CD4-positive, alpha-beta memory T cell (primary cell): ENCODE measurements around the gene NFIX. TPM values are rescaled to one million over a fixed set of nuclear protein-coding genes. Genes with fewer than 3 reads are reported as not detected.

Source experiments
- CTCF ChIA-PET: fragments of 350-600 bp; sonication (Branson Sonifier 250); formaldehyde crosslinking; loops from one replicate; lab custom pipeline; 2021; ENCODE audit warnings: inconsistent platforms; ENCODE audit not compliant: partially characterized antibody; lab: Charles Lee
- POLR2A ChIA-PET: fragments of 350-600 bp; sonication (Branson Sonifier 250); formaldehyde crosslinking; loops from one replicate; lab custom pipeline; 2021; ENCODE audit not compliant: partially characterized antibody; lab: Charles Lee
- DNase-seq, 5 donors: peaks; one replicate each; pipeline versions ENCODE4 v3.0.0 to v3.0.0-alpha.2; 2020 to 2022; ENCODE audit warnings: mixed read lengths in 1 of 5
- H3K27ac ChIP-seq: one replicate; pipeline ENCODE4 v1.7.0; 2013; ENCODE audit warnings: low read depth, low read length
- H3K27me3 ChIP-seq: 2 replicates; pipeline ENCODE4 v1.7.0; 2013; ENCODE audit warnings: mild to moderate bottlenecking, low read length, moderate library complexity; ENCODE audit not compliant: insufficient read depth
- H3K36me3 ChIP-seq: 2 replicates; pipeline ENCODE4 v1.7.0; 2013; ENCODE audit warnings: mild to moderate bottlenecking, low read length, moderate library complexity; ENCODE audit not compliant: insufficient read depth
- H3K4me1 ChIP-seq: 2 replicates; pipeline ENCODE4 v1.7.0; 2013; ENCODE audit warnings: mild to moderate bottlenecking, low read length, moderate library complexity; ENCODE audit not compliant: insufficient read depth
- H3K4me3 ChIP-seq, 2 donors: one replicate each; pipeline ENCODE4 v1.7.0; 2013; ENCODE audit warnings: low read length in 2 of 2, mild to moderate bottlenecking in 1 of 2
- H3K9me3 ChIP-seq, 2 donors: one replicate each; pipeline ENCODE4 v1.7.0; 2013; ENCODE audit warnings: low read length in 2 of 2, control low read depth in 1 of 2; ENCODE audit not compliant: control insufficient read depth in 1 of 2
- H3K27ac Mint-ChIP-seq, 7 donors: one replicate each; pipeline ENCODE4 v1.8.0; 2020 to 2021; ENCODE audit warnings: mixed read lengths in 7 of 7, mild to moderate bottlenecking in 6 of 7, inconsistent platforms in 3 of 7, moderate library complexity in 3 of 7
- H3K27me3 Mint-ChIP-seq, 2 donors: one replicate each; pipeline ENCODE4 v1.8.0; 2020 to 2021; ENCODE audit warnings: mixed read lengths in 2 of 2
- H3K36me3 Mint-ChIP-seq, 2 donors: one replicate each; pipeline ENCODE4 v1.8.0; 2020 to 2021; ENCODE audit warnings: mixed read lengths in 2 of 2, inconsistent platforms in 1 of 2, mild to moderate bottlenecking in 1 of 2
- H3K4me1 Mint-ChIP-seq, 4 donors: one replicate each; pipeline ENCODE4 v1.8.0; 2020 to 2021; ENCODE audit warnings: mixed read lengths in 4 of 4, mild to moderate bottlenecking in 1 of 4
- H3K4me3 Mint-ChIP-seq, 8 donors: one replicate each; pipeline ENCODE4 v1.8.0; 2020 to 2021; ENCODE audit warnings: mixed read lengths in 8 of 8, mild to moderate bottlenecking in 7 of 8, moderate library complexity in 6 of 8, inconsistent platforms in 3 of 8
- H3K9me3 Mint-ChIP-seq, 8 donors: one replicate each; pipeline ENCODE4 v1.8.0; 2020 to 2021; ENCODE audit warnings: mixed read lengths in 8 of 8, mild to moderate bottlenecking in 5 of 8, inconsistent platforms in 3 of 8, moderate library complexity in 1 of 8
- intact Hi-C: fragments of 100-400 bp; cut with micrococcal nuclease; formaldehyde crosslinking; loops from one replicate; pipeline ENCODE4 v1.15.1; 2023
- polyA plus RNA-seq, 2 donors: library from polyadenylated mRNA; unstranded; fragments of 300-500 nt; fragmentation: Illumina TruSeq; gene quantifications; one replicate each; pipeline ENCODE4 v1.2.3, GENCODE V29; 2021
- total RNA-seq, 2 experiments: library from RNA; stranded (reverse); gene quantifications; one replicate each; pipeline ENCODE4 v1.2.3, GENCODE V29; 2021

The NFIX gene
- total and polyA plus RNA-seq, 4 experiments from 2014 or later = 0.09 to 5.4 (median 4.0) TPM; not detected in 1

GRCh38 chr19:12987190-12987589 is 8.1 kb upstream of the NFIX start:
- Histone ChIP-seq H3K27me3 (no peaks in the 10 kb centered on the region), H3K4me3 (no peak overlapping the region), H3K27ac (no peak overlapping the region), H3K9me3 (no peaks in the 10 kb centered on the region), H3K4me1 (peaks cover 18% of the 10 kb centered on the region), H3K36me3 (no peaks in the 10 kb centered on the region)
- no peak for DNase-seq
- Mint-ChIP-seq H3K4me3 (no peak overlapping the region), H3K27ac (peak overlapping the region in 3 of 7 donors; percentile 5 to 22 (median 17)), H3K4me1 (peaks cover 0 to 13% (median 6%) of the 10 kb centered on the region in 4 donors), H3K36me3 (no peaks in the 10 kb centered on the region), H3K27me3 (peaks cover 0 to 10% of the 10 kb centered on the region in 2 donors), H3K9me3 (no peaks in the 10 kb centered on the region)
- ChIA-PET POLR2A (no interaction called here), CTCF (no interaction called here)
- intact Hi-C loops = loop anchor here (5.0 kb wide), 1 partner anchor 745 kb away; no protein-coding TSS in a partner anchor

GRCh38 chr19:12987781-12988180 is 7.5 kb upstream of the NFIX start:
- H3K4me3 Mint-ChIP-seq = no peak overlapping the region
- peaks cover 0 to 10% of the 10 kb centered on the region in 2 donors for H3K27me3 Mint-ChIP-seq
- peaks cover 14% of the 10 kb centered on the region for H3K4me1 ChIP-seq
- H3K36me3 Mint-ChIP-seq = no peaks in the 10 kb centered on the region
- ChIA-PET POLR2A (no interaction called here), CTCF (no interaction called here)
- intact Hi-C loops = loop anchor here (5.0 kb wide), 1 partner anchor 745 kb away; no protein-coding TSS in a partner anchor
- H3K27ac Mint-ChIP-seq = no peak overlapping the region
- no peak overlapping the region for H3K27ac ChIP-seq
- H3K9me3 Mint-ChIP-seq = no peaks in the 10 kb centered on the region
- H3K27me3 ChIP-seq = no peaks in the 10 kb centered on the region
- H3K4me3 ChIP-seq = no peak overlapping the region
- no peaks in the 10 kb centered on the region for H3K9me3 ChIP-seq
- H3K36me3 ChIP-seq = no peaks in the 10 kb centered on the region
- H3K4me1 Mint-ChIP-seq = peaks cover 0 to 13% (median 6%) of the 10 kb centered on the region in 4 donors
- DNase-seq = no peak

GRCh38 chr19:12990431-12990830 is 4.8 kb upstream of the NFIX start:
- Histone ChIP-seq H3K27me3 (no peaks in the 10 kb centered on the region), H3K9me3 (no peaks in the 10 kb centered on the region), H3K36me3 (no peaks in the 10 kb centered on the region), H3K27ac (no peak overlapping the region), H3K4me3 (no peak overlapping the region), H3K4me1 (peaks cover 5% of the 10 kb centered on the region)
- ChIA-PET CTCF (no interaction called here), POLR2A (no interaction called here)
- H3K4me3 Mint-ChIP-seq = peak overlapping the region in 1 of 8 donors; percentile 8
- intact Hi-C loops = no loop called here
- H3K36me3 Mint-ChIP-seq = peaks cover 0 to 2% of the 10 kb centered on the region in 2 donors
- no peak overlapping the region for H3K27ac Mint-ChIP-seq
- H3K4me1 Mint-ChIP-seq = peaks cover 7 to 19% (median 8%) of the 10 kb centered on the region in 4 donors
- H3K9me3 Mint-ChIP-seq = peaks cover 0 to 6% (median 0%) of the 10 kb centered on the region in 8 donors
- DNase-seq = no peak
- H3K27me3 Mint-ChIP-seq = peaks cover 5 to 19% of the 10 kb centered on the region in 2 donors

- Mint-ChIP-seq H3K27me3 (peaks cover 5 to 19% of the 10 kb centered on the region in 2 donors), H3K4me1 (peaks cover 7 to 17% (median 8%) of the 10 kb centered on the region in 4 donors), H3K4me3 (peak overlapping the region in 1 of 8 donors; percentile 8), H3K27ac (peak overlapping the region in 1 of 7 donors; percentile 6), H3K9me3 (peaks cover 0 to 6% (median 0%) of the 10 kb centered on the region in 8 donors), H3K36me3 (peaks cover 0 to 2% of the 10 kb centered on the region in 2 donors)
- Histone ChIP-seq H3K4me3 (no peak overlapping the region), H3K4me1 (peaks cover 5% of the 10 kb centered on the region), H3K9me3 (no peaks in the 10 kb centered on the region), H3K36me3 (no peaks in the 10 kb centered on the region), H3K27ac (no peak overlapping the region), H3K27me3 (no peaks in the 10 kb centered on the region)
- intact Hi-C loops = no loop called here
- no peak for DNase-seq
- POLR2A ChIA-PET = no interaction called here
- CTCF ChIA-PET = no interaction called here
These were observed 4.4 kb upstream of the NFIX start for GRCh38 chr19:12990853-12991252.

GRCh38 chr19:12991296-12991695 is 4.0 kb upstream of the NFIX start:
- CTCF ChIA-PET = no interaction called here

GRCh38 chr19:12992729-12993128 is 2.5 kb upstream of the NFIX start:
- H3K4me3 ChIP-seq = no peak overlapping the region
- CTCF ChIA-PET = interaction anchor here (0.8 to 2.3 kb wide), 3 partner anchors 15 to 69 kb away, joined by 3 to 9 read pairs (median 4); no protein-coding TSS in a partner anchor

More at GRCh38 chr19:12991296-12991695, 4.0 kb upstream of the NFIX start:
- no peak overlapping the region for H3K4me3 ChIP-seq
- Mint-ChIP-seq H3K4me1 (peaks cover 7 to 17% (median 8%) of the 10 kb centered on the region in 4 donors), H3K9me3 (peaks cover 0 to 6% (median 0%) of the 10 kb centered on the region in 8 donors), H3K27me3 (peaks cover 5 to 19% of the 10 kb centered on the region in 2 donors), H3K36me3 (peaks cover 0 to 2% of the 10 kb centered on the region in 2 donors), H3K27ac (peak overlapping the region in 1 of 7 donors; percentile 6), H3K4me3 (no peak overlapping the region)
- intact Hi-C loops = no loop called here
- H3K4me1 ChIP-seq = peaks cover 5% of the 10 kb centered on the region
- POLR2A ChIA-PET = no interaction called here
- no peak overlapping the region for H3K27ac ChIP-seq
- no peaks in the 10 kb centered on the region for H3K9me3 ChIP-seq
- DNase-seq = no peak
- H3K36me3 ChIP-seq = no peaks in the 10 kb centered on the region
- no peaks in the 10 kb centered on the region for H3K27me3 ChIP-seq

GRCh38 chr19:12993562-12993961 is 1.7 kb upstream of the NFIX start:
- no peaks in the 10 kb centered on the region for H3K27me3 ChIP-seq
- peaks cover 5% of the 10 kb centered on the region for H3K4me1 ChIP-seq
- Mint-ChIP-seq H3K27ac (peak overlapping the region in 1 of 7 donors; percentile 76), H3K4me3 (peak overlapping the region in 7 of 8 donors; percentile 5 to 89 (median 62)), H3K9me3 (peaks cover 0 to 6% (median 0%) of the 10 kb centered on the region in 8 donors), H3K27me3 (peaks cover 5 to 19% of the 10 kb centered on the region in 2 donors), H3K4me1 (peaks cover 8 to 19% (median 12%) of the 10 kb centered on the region in 4 donors), H3K36me3 (peaks cover 0 to 2% of the 10 kb centered on the region in 2 donors)
- no peaks in the 10 kb centered on the region for H3K9me3 ChIP-seq
- POLR2A ChIA-PET = no interaction called here
- no peaks in the 10 kb centered on the region for H3K36me3 ChIP-seq
- no peak overlapping the region for H3K4me3 ChIP-seq
- DNase-seq = no peak
- CTCF ChIA-PET = interaction anchor here (1.1 to 2.3 kb wide), 3 partner anchors 10 to 68 kb away, joined by 3 to 9 read pairs (median 4); no protein-coding TSS in a partner anchor
- intact Hi-C loops = no loop called here
- H3K27ac ChIP-seq = no peak overlapping the region

More at GRCh38 chr19:12992729-12993128, 2.5 kb upstream of the NFIX start:
- H3K4me1 ChIP-seq = peaks cover 5% of the 10 kb centered on the region
- no peaks in the 10 kb centered on the region for H3K9me3 ChIP-seq
- Mint-ChIP-seq H3K36me3 (peaks cover 0 to 2% of the 10 kb centered on the region in 2 donors), H3K27ac (peak overlapping the region in 1 of 7 donors; percentile 23), H3K4me1 (peaks cover 8 to 19% (median 10%) of the 10 kb centered on the region in 4 donors), H3K27me3 (peaks cover 5 to 19% of the 10 kb centered on the region in 2 donors), H3K4me3 (no peak overlapping the region), H3K9me3 (peaks cover 0 to 6% (median 0%) of the 10 kb centered on the region in 8 donors)
- POLR2A ChIA-PET = no interaction called here
- intact Hi-C loops = no loop called here
- no peaks in the 10 kb centered on the region for H3K36me3 ChIP-seq
- H3K27me3 ChIP-seq = no peaks in the 10 kb centered on the region
- no peak overlapping the region for H3K27ac ChIP-seq
- DNase-seq = no peak
